ENCODE results near the gene COL23A1.

The COL23A1 gene

DNA sequence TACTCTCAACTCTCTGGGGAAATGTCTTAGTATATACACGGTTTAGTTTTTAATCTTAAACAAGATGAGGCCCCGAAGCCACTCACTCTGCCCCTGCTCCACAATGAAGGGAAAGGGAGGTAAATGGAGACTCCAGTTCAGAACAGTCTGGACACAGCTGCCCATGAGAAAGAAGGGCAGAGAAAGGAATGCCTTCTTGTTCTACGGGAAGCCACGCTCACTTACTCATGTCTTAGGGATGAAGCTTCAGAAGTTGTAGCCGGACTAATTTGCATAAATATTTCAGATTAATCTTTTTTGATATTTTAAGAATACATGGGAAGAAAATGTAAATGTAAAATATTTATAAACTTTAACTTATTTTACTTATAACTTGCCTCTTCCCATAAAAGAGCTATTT, 94.0 kb downstream of the COL23A1 start:
- TF ChIP-seq, protein P1, sequence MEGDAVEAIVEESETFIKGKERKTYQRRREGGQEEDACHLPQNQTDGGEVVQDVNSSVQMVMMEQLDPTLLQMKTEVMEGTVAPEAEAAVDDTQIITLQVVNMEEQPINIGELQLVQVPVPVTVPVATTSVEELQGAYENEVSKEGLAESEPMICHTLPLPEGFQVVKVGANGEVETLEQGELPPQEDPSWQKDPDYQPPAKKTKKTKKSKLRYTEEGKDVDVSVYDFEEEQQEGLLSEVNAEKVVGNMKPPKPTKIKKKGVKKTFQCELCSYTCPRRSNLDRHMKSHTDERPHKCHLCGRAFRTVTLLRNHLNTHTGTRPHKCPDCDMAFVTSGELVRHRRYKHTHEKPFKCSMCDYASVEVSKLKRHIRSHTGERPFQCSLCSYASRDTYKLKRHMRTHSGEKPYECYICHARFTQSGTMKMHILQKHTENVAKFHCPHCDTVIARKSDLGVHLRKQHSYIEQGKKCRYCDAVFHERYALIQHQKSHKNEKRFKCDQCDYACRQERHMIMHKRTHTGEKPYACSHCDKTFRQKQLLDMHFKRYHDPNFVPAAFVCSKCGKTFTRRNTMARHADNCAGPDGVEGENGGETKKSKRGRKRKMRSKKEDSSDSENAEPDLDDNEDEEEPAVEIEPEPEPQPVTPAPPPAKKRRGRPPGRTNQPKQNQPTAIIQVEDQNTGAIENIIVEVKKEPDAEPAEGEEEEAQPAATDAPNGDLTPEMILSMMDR (IDR thresholded peaks at IDR 0.05): no peak
- Histone ChIP-seq H3K4me3 (no peak overlapping the region), H3K27ac (no peak overlapping the region)
- DNase-seq (ENCODE audit: low spot score): no peak

DNA sequence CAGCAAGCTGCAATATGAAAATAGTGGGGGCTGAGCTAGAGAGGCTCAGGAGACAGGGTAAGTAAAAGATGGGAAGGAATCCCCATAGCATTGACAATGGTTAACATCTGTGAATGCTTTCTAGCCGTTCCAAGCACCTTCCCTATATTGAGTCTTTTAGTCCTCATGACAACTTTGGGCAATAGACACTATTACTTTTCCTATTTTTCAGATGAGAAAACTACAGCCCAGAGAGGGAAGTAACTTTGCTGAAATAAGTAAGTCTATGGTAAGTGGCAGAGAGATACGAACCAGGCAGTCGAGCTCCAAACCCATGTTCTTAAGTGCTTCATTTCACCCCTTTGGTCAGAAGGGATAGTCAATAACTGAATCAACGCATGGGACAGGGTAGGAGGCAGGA, 94.5 kb downstream of the COL23A1 start:
- H3K4me3 ChIP-seq: no peak overlapping the region
- H3K27ac ChIP-seq: no peak overlapping the region
- TF ChIP-seq, protein P1 (IDR thresholded peaks at IDR 0.05): no peak
- no peak for DNase-seq (ENCODE audit: low spot score)

DNA sequence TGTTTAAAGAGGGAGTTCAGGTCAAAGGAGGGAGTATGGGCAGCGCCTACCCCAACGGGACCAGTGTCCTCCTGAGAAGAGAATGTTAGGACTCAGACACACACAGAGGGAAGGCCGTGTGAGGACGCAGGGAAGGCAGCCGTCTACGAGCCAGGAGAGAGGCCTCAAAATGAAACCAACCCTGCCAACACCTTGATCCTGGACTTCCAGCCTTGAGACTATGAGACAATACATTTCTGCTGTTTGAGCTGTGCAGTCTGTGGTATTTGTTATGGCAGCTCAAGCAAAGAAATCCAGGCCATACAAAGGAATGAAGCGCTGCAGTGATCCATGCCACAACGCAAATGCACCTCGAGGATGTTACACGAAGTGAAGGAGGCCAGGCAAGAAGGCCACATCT, 97.9 kb downstream of the COL23A1 start:
- Histone ChIP-seq H3K27ac (no peak overlapping the region), H3K4me3 (no peak overlapping the region)
- TF ChIP-seq, protein P1 (IDR thresholded peaks at IDR 0.05): no peak
- DNase-seq (ENCODE audit: low spot score): no peak

DNA sequence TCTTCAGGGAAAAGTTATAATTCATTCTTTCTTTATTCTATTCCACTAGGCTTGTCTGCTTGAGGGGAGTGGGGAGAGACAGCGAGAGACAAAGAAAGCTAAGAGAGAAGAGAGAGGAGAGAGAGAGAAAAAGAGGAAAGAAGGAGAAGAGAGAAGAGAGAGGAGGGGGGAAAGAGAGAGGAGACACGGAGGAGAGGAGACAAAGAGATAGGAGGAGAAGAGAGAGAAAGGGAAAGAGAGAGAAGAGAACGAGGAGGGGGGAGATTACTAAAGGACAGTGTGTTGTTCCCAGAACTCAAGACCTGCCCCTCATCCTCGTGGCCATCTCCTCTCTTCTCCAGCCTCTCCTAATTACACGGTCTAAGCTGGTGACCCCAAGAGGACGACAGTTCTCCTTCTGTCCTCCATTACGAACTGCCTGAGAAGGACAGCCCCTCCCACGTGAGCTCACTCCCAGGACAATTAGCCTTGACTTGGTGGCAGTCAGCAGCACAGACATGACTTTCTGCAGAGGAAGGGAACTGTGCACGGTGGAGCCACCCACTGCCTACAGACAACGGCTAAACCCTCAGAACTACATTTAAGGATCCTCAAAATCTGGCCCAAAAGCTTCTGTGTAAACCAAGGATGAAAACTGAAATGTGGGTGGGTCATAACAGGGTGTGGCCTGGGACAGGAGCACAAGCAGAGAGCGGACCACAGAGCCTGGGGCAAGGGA, 99.1 kb downstream of the COL23A1 start:
- Histone ChIP-seq H3K4me3 (no peak overlapping the region), H3K27ac (no peak overlapping the region)
- TF ChIP-seq, protein P1 (IDR thresholded peaks at IDR 0.05): no peak
- DNase-seq (ENCODE audit: low spot score): no peak

DNA sequence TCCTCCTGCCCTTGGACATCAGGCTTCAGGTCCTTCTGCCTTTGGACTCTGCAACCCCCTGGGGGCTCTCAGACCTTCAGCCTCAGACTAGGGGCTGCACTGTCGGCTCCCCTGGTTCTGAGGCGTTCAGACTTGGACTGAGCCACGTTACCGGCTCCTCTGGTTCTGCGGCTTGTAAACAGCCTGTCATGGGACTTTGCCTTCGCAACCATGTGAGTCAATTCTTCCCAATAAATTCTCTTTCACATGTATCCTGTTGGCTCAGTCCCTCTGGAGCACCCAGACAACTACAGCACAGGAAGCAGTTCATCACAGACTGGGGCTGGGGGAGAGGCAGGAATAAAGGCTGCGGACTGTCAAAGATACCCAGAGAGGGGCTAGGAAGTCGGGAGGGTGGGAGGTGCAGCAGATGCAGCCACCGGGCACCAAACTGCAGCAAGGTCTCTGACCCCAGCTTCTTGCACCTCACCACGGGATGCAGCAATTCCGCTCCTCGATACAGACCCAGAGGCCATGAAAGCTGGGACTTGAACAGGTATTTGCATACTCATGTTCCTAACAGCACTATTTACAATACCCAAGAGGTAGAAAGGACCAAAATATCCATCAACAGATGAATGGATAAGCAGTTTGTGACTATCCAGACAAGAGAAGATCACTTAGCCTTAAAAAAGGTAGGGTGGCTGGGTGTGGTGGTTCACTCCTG, 100.8 kb downstream of the COL23A1 start:
- DNase-seq (ENCODE audit: low spot score): no peak
- H3K4me3 ChIP-seq: no peak overlapping the region
- TF ChIP-seq, protein P1 (IDR thresholded peaks at IDR 0.05): no peak
- no peak overlapping the region for H3K27ac ChIP-seq

DNA sequence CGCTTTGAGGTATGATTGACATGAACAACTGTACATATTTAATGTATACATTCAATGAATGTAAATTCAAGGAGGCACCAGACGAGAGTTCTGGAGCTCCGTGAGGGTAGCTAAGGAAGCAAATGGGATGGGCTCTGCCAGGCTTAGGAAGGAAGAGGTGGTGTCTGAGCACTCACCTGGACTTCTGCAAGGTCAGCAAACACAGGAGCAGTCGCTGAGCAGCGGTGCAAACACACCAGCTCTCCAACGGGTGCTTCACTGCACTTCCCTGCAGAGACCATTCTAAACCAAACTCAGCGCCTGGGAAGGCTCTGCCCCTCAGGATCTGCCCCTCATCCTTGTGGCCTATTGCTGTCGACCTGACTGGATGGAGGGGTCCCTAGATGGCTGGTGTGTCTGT, 101.5 kb downstream of the COL23A1 start:
- TF ChIP-seq, protein P1 (IDR thresholded peaks at IDR 0.05): no peak
- Histone ChIP-seq H3K27ac (no peak overlapping the region), H3K4me3 (no peak overlapping the region)
- no peak for DNase-seq (ENCODE audit: low spot score)
